PC-9 (cell line): ENCODE data around the gene CBX2.

Source experiments
- EZH2 ChIP-seq: fragments of 200-600 bp; sonication (generic); IDR thresholded peaks from 2 replicates; pipeline ENCODE4 v1.8.0; 2017; ENCODE audit warnings: antibody characterized with exemption, low read depth
- TF ChIP-seq, protein P1 (sequence below): fragments of 200-600 bp; sonication (generic); conservative IDR thresholded peaks from 2 replicates; pipeline ENCODE4 v1.6.1; 2017; ENCODE audit warnings: mixed run types, antibody characterized with exemption, mild to moderate bottlenecking, moderate library complexity

DNA sequence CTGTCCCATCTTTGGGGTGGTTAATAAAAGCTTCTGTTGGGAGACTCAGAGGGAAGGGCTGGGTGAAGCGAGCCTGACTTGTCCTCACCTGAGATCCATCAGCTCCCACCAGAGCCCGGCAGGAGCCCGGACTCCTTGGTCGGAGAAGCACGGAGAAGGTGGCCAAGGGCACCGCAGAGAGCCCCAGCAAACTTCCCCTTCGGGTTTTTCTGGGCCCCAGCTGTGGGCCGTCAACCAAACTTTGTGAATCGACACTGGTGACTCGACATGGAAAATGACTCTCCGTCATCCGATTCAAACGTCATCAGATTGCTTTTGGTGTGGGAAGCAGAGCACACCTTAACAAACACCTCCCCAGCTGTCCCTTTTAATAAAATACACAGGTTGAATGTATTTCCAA is 25.8 kb upstream of the CBX2 start:
- TF ChIP-seq EZH2: no peak
- TF ChIP-seq, protein P1, sequence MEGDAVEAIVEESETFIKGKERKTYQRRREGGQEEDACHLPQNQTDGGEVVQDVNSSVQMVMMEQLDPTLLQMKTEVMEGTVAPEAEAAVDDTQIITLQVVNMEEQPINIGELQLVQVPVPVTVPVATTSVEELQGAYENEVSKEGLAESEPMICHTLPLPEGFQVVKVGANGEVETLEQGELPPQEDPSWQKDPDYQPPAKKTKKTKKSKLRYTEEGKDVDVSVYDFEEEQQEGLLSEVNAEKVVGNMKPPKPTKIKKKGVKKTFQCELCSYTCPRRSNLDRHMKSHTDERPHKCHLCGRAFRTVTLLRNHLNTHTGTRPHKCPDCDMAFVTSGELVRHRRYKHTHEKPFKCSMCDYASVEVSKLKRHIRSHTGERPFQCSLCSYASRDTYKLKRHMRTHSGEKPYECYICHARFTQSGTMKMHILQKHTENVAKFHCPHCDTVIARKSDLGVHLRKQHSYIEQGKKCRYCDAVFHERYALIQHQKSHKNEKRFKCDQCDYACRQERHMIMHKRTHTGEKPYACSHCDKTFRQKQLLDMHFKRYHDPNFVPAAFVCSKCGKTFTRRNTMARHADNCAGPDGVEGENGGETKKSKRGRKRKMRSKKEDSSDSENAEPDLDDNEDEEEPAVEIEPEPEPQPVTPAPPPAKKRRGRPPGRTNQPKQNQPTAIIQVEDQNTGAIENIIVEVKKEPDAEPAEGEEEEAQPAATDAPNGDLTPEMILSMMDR: no peak
